Activated CD8-positive, alpha-beta memory T cell treated with anti-CD3 and anti-CD28 coated beads, Interleukin-2, amount 50 U/mL, for 24 hours (primary cell): ENCODE data around the gene KRTAP4-4.

ENCODE experiments used
- DNase-seq: peaks from one replicate; pipeline ENCODE4 v3.0.0-alpha.2; 2020; ENCODE audit errors: extremely low read depth

Gene KRTAP4-4

GRCh38 chr17:41111151-41111885 is 49.2 kb downstream of the KRTAP4-4 start:
- DNase-seq: no peak
